ENCODE data around the gene BCL7A. TPM values are rescaled to one million over a fixed set of nuclear protein-coding genes. Genes with fewer than 3 reads are reported as not detected.

BCL7A gene
- total RNA-seq, 1 experiment from 2014 or later, result 14.5 TPM

GRCh38 chr12:122094735-122095631, 73.3 kb downstream of the BCL7A start:
- H3K36me3 ChIP-seq (ENCODE audit: control insufficient read depth, insufficient read depth, low read length), result no peaks in the 10 kb centered on the region
- H3K4me1 ChIP-seq (ENCODE audit: control insufficient read depth, insufficient read depth, low read length), result peaks cover 69% of the 10 kb centered on the region
- peak overlapping the region; percentile 96 for H3K27ac ChIP-seq (ENCODE audit: low read length)

DNA sequence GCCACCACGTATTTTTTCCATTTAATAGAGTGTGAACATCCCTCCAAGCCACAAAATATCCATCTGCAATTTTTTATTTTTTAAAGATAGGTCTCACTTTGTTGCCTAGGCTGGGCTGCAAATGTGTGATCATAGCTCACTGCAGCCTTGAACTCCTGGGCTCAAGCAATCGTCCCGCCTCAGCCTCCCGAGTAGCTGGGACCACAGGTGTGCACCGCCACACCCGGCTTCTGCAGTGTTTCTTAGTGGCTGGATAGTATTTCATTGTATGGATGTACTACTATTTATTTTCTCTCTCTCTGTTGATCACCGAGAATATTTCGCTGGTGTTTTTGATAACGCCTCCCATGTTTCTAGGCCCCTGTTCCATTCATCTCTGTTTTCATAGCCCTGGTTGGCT, 74.3 kb downstream of the BCL7A start:
- Histone ChIP-seq H3K4me1 (ENCODE audit: control insufficient read depth, insufficient read depth, low read length) (peaks cover 75% of the 10 kb centered on the region), H3K27ac (ENCODE audit: low read length) (peak overlapping the region; percentile 96), H3K27me3 (ENCODE audit: control insufficient read depth, insufficient read depth, low read length) (no peaks in the 10 kb centered on the region), H3K36me3 (ENCODE audit: control insufficient read depth, insufficient read depth, low read length) (no peaks in the 10 kb centered on the region), H3K4me3 (ENCODE audit: low read depth in 2 of 2, low read length in 2 of 2) (peak overlapping the region; percentile 12 to 40; a peak in 3 of 4 replicates), H3K9me3 (ENCODE audit: control insufficient read depth, insufficient read depth, low read depth, low read length) (no peaks in the 10 kb centered on the region)
- in situ Hi-C loops (cut with HindIII; ENCODE audit: low pct_unique_long_range_greater_than_20kb, low sequenced_read_pairs) (no loop called here), intact Hi-C loops (cut with micrococcal nuclease; ENCODE audit: unreplicated experiment) (no loop called here)
- TF ChIP-seq TCF7L2 (IDR thresholded peaks at IDR 0.05; ENCODE audit: low read depth, low read length) (no peak), CTCF (IDR thresholded peaks at IDR 0.05) (no peak), POLR2AphosphoS5 (IDR thresholded peaks at IDR 0.05; ENCODE audit: low read depth, low read length) (no peak), SIN3A (IDR thresholded peaks at IDR 0.05; ENCODE audit: borderline replicate concordance, insufficient read depth, low read depth, low read length) (no peak)
- TF ChIP-seq, protein P1, sequence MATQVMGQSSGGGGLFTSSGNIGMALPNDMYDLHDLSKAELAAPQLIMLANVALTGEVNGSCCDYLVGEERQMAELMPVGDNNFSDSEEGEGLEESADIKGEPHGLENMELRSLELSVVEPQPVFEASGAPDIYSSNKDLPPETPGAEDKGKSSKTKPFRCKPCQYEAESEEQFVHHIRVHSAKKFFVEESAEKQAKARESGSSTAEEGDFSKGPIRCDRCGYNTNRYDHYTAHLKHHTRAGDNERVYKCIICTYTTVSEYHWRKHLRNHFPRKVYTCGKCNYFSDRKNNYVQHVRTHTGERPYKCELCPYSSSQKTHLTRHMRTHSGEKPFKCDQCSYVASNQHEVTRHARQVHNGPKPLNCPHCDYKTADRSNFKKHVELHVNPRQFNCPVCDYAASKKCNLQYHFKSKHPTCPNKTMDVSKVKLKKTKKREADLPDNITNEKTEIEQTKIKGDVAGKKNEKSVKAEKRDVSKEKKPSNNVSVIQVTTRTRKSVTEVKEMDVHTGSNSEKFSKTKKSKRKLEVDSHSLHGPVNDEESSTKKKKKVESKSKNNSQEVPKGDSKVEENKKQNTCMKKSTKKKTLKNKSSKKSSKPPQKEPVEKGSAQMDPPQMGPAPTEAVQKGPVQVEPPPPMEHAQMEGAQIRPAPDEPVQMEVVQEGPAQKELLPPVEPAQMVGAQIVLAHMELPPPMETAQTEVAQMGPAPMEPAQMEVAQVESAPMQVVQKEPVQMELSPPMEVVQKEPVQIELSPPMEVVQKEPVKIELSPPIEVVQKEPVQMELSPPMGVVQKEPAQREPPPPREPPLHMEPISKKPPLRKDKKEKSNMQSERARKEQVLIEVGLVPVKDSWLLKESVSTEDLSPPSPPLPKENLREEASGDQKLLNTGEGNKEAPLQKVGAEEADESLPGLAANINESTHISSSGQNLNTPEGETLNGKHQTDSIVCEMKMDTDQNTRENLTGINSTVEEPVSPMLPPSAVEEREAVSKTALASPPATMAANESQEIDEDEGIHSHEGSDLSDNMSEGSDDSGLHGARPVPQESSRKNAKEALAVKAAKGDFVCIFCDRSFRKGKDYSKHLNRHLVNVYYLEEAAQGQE (IDR thresholded peaks at IDR 0.05; ENCODE audit: insufficient read depth in 1 of 2, low read depth in 2 of 2, low read length in 1 of 2), result no peak
- ChIA-PET POLR2A (interaction anchor here (0.6 to 1.1 kb wide), 5 partner anchors 12 to 274 kb away, joined by 3 to 19 read pairs (median 4); no protein-coding TSS in a partner anchor), CTCF (interaction anchor here (0.6 to 1.8 kb wide), 2 partner anchors 27 to 80 kb away, joined by 4 to 5 read pairs; no protein-coding TSS in a partner anchor)
- ATAC-seq, result no peak
- BruUV-seq (replicated peaks), result no TSS peak
- no peak for DNase-seq (ENCODE audit: low read depth, low spot score)

More at GRCh38 chr12:122094735-122095631, 73.3 kb downstream of the BCL7A start:
- no peak for DNase-seq (ENCODE audit: low read depth, low spot score)
- ChIA-PET POLR2A (interaction anchor here (0.6 to 1.1 kb wide), 3 partner anchors 13 to 275 kb away, joined by 3 to 4 read pairs (median 3); no protein-coding TSS in a partner anchor), CTCF (interaction anchor here (0.6 to 1.8 kb wide), 3 partner anchors 28 to 182 kb away, joined by 3 to 5 read pairs (median 4); no protein-coding TSS in a partner anchor)
- BruUV-seq (replicated peaks), result no TSS peak
- in situ Hi-C loops (cut with HindIII; ENCODE audit: low pct_unique_long_range_greater_than_20kb, low sequenced_read_pairs) (no loop called here), intact Hi-C loops (cut with micrococcal nuclease; ENCODE audit: unreplicated experiment) (no loop called here)
- H3K27me3 ChIP-seq (ENCODE audit: control insufficient read depth, insufficient read depth, low read length), result no peaks in the 10 kb centered on the region
- H3K4me3 ChIP-seq (ENCODE audit: low read depth in 2 of 2, low read length in 2 of 2), result no peak overlapping the region
- no peaks in the 10 kb centered on the region for H3K9me3 ChIP-seq (ENCODE audit: control insufficient read depth, insufficient read depth, low read depth, low read length)
- no peak for TF ChIP-seq CTCF (IDR thresholded peaks at IDR 0.05)
- TF ChIP-seq POLR2AphosphoS5 (IDR thresholded peaks at IDR 0.05; ENCODE audit: low read depth, low read length), result no peak
- no peak for TF ChIP-seq SIN3A (IDR thresholded peaks at IDR 0.05; ENCODE audit: borderline replicate concordance, insufficient read depth, low read depth, low read length)
- TF ChIP-seq, protein P1 (IDR thresholded peaks at IDR 0.05; ENCODE audit: insufficient read depth in 1 of 2, low read depth in 2 of 2, low read length in 1 of 2), result no peak
- TF ChIP-seq TCF7L2 (IDR thresholded peaks at IDR 0.05; ENCODE audit: low read depth, low read length), result no peak
- no peak for ATAC-seq

Data from Panc1 (cell line).